HepG2 (cell line): ENCODE measurements around the gene HEPN1.

Experiments used
- POLR2A ChIP-seq, 2 experiments: IDR thresholded peaks; 2 replicates each; pipeline ENCODE4 v1.6.1; 2011; ENCODE audit warnings: low read depth in 2 of 2, low read length in 2 of 2, mild to moderate bottlenecking in 1 of 2, moderate library complexity in 1 of 2; ENCODE audit not compliant: insufficient read depth in 1 of 2
- TF ChIP-seq, protein P1 (sequence below): sonication (generic); formaldehyde crosslinking; IDR thresholded peaks from 2 replicates; pipeline ENCODE4 v1.4.0; 2020; ENCODE audit warnings: missing genetic modification reagents

DNA sequence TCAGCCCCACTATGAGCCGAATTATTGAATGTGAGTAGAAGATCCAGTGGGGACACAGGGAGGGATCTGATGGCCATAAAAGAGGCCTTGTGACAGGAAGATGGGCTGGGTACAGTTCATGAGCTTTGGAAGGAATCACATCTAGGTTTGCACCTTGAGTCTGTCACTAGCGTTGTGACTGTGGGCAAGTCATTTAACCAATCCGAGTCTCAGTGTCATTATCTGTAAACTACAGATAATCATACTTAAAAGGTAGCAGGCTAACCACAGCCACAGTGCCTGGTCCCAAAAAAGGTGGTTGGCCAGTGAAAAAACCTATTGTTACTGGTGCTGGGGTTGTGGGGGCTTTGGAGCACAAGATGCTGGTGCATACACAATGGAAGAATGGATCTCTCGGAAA lies 3.8 kb downstream of the HEPN1 start:
- TF ChIP-seq POLR2A (IDR thresholded peaks at IDR 0.05; ENCODE audit: insufficient read depth in 1 of 2, low read depth in 2 of 2, low read length in 2 of 2), result no peak
- TF ChIP-seq, protein P1, sequence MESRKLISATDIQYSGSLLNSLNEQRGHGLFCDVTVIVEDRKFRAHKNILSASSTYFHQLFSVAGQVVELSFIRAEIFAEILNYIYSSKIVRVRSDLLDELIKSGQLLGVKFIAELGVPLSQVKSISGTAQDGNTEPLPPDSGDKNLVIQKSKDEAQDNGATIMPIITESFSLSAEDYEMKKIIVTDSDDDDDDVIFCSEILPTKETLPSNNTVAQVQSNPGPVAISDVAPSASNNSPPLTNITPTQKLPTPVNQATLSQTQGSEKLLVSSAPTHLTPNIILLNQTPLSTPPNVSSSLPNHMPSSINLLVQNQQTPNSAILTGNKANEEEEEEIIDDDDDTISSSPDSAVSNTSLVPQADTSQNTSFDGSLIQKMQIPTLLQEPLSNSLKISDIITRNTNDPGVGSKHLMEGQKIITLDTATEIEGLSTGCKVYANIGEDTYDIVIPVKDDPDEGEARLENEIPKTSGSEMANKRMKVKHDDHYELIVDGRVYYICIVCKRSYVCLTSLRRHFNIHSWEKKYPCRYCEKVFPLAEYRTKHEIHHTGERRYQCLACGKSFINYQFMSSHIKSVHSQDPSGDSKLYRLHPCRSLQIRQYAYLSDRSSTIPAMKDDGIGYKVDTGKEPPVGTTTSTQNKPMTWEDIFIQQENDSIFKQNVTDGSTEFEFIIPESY (CRISPR knock-in tag), result no peak
